Astrocyte of the cerebellum (primary cell): ENCODE results near the gene TPO.
"Not testable (repeated sequence)": the region's sequence is repeated elsewhere in the genome, so short reads cannot be mapped to it uniquely, and the experiment has no call there.

ENCODE experiments used
- DNase-seq: peaks from one replicate; pipeline ENCODE4 v3.0.0-alpha.2; 2011; ENCODE audit warnings: low read depth
- H3K4me3 ChIP-seq: 2 replicates; pipeline ENCODE4 v1.5.1; 2011; ENCODE audit warnings: mild to moderate bottlenecking, low read depth, low read length, moderate library complexity
- CTCF ChIP-seq: IDR thresholded peaks from 2 replicates; pipeline ENCODE4 v1.5.1; 2012; ENCODE audit warnings: low read length, low read depth, moderate library complexity, mild to moderate bottlenecking; ENCODE audit errors: missing control alignments
- in situ Hi-C: cut with HindIII; loops from 2 replicates; pipeline ENCODE4 v1.10.0; 2017; ENCODE audit warnings: low sequenced_read_pairs

The TPO gene

GRCh38 chr2:1511455-1511854, 98.2 kb downstream of the TPO start:
- H3K4me3 ChIP-seq, result no peak overlapping the region
- in situ Hi-C loops, result no loop called here
- DNase-seq, result no peak
- no peak for TF ChIP-seq CTCF

GRCh38 chr2:1512321-1513289, 99.3 kb downstream of the TPO start:
- no peak for DNase-seq
- TF ChIP-seq CTCF, result no peak
- no peak overlapping the region for H3K4me3 ChIP-seq
- in situ Hi-C loops, result no loop called here

- no peak for DNase-seq
- in situ Hi-C loops, result no loop called here
- no peak for TF ChIP-seq CTCF
- no peak overlapping the region for H3K4me3 ChIP-seq
Measured at GRCh38 chr2:1514391-1515072, 101.3 kb downstream of the TPO start.

GRCh38 chr2:1515073-1515430, 101.8 kb downstream of the TPO start:
- no peak for TF ChIP-seq CTCF
- no peak overlapping the region for H3K4me3 ChIP-seq
- DNase-seq, result no peak
- in situ Hi-C loops, result no loop called here

GRCh38 chr2:1515986-1516797, 102.9 kb downstream of the TPO start:
- no peak overlapping the region for H3K4me3 ChIP-seq
- in situ Hi-C loops, result no loop called here
- no peak for TF ChIP-seq CTCF
- DNase-seq, result no peak

- in situ Hi-C loops, result no loop called here
- DNase-seq, result no peak
- H3K4me3 ChIP-seq, result no peak overlapping the region
- no peak for TF ChIP-seq CTCF
Measured at GRCh38 chr2:1516798-1517060, 103.5 kb downstream of the TPO start.

- in situ Hi-C loops, H3K4me3 ChIP-seq, DNase-seq: not testable (repeated sequence)
Measured at GRCh38 chr2:1517291-1517690, 104.0 kb downstream of the TPO start.
